NCI-H146 treated with DMSO at 0.1 percent for 48 hours (cell line): ENCODE results near the gene ALKBH6.
"Not testable (repeated sequence)": the region's sequence is repeated elsewhere in the genome, so short reads cannot be mapped to it uniquely, and the experiment has no call there.

Experiments
- DNase-seq: peaks from one replicate; lab custom pipeline; 2025; ENCODE audit not compliant: unreplicated experiment; lab: John Stamatoyannopoulos, UW

The ALKBH6 gene

DNA sequence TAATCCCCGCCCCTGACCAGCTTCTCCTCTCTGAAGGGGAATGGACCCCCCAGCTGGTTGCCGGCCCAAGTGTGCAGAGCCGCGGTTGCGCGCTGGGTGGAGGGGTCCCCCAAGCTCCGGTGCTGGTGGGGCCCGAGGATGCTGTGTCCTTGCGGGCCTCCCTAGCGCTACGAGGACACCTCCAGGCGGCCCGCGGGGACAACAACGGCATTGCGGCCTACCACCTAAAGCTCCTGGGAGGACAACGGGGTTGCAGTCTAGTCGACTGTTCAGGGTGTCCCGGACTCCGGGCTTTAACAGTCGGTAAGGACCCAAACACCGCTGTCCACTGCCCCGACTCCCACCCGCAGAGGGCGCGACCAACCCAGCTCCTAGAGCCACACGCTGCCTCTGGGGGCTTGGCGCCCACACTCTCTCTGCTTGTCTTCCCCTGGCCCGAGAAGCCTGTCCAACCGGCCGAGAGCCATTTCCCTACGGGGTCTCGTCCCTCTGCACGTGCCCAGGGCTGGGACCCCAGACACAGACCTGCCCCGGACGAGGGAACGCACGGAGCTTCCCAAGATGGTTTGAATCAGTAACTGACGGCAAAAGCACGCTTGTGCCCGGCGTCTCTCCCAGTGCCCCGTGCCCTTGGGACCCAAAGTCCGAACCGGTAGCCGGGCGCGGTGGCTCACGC, 20.0 kb downstream of the ALKBH6 start:
- no peak for DNase-seq

DNA sequence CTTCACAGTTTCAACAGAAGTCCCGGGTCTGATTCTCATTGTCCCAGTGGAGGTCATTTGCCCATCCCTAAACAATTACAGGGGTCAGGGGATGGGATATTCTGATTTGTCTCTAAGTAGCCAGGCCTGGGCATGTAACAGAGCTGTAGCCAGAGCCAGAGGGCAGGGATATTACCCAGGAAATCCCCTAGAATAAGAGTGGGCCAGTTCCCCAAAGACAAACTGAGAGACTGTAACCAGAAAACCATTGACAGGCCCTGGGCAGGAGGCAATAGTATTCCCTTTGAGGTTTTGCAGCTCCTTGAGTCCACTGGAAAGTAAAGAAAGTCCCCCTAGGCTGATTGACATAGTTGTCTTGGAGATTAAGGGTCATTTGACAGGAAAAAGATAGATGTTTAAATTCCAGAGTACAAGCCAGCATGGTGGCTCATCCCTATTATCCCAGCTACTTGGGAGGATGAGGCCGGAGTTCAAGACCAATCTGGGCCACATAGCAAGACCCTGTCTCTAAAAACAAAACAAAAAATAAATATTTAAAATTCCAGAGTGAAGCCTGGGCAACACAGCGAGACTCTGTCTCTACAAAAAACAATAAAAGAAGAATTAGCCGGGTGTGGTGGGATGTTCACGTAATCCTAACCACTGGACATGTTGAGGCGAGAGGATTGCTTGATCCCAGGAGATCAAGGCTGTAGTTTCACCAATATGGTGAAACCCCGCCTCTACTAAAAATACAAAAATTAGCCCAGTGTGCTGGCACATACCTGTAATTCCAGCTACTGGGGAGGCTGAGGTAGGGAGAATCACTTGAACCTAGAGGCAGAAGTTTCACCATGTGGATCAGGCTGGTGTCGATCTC, 20.9 kb downstream of the ALKBH6 start:
- no peak for DNase-seq

DNA sequence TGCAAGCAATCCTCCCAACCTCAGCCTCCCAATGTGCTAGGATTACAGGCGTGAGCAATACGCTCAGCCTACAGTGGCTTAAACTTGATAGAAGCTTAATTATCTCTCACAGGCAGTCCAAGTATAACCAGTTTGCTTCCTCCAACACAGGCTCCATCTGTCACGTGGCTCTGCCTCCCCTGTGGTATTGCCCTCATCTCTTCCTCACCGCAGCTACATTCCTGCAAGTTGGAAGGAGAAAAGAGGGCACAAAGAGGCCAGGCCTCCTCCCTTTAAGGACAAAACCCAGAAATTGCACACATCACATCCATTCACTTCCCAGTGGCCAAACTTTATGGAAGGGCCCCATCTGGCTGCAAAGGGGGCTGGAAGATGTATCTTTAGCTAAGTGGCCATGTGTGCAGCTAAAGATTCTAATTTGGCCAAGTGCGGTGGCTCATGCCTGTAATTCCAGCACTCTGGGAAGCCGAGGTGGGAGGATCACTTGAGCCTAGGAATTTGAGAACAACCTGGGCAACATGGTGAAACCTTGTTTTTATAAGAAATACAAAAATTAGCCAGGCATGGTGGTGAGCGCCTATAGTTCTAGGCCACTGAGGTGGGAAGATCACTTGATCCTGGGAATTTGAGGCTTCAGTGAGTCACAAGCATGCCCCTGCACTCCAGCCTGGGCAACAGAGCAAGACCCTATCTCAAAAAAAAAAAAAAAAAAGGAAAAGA, 22.1 kb downstream of the ALKBH6 start:
- no peak for DNase-seq

DNA sequence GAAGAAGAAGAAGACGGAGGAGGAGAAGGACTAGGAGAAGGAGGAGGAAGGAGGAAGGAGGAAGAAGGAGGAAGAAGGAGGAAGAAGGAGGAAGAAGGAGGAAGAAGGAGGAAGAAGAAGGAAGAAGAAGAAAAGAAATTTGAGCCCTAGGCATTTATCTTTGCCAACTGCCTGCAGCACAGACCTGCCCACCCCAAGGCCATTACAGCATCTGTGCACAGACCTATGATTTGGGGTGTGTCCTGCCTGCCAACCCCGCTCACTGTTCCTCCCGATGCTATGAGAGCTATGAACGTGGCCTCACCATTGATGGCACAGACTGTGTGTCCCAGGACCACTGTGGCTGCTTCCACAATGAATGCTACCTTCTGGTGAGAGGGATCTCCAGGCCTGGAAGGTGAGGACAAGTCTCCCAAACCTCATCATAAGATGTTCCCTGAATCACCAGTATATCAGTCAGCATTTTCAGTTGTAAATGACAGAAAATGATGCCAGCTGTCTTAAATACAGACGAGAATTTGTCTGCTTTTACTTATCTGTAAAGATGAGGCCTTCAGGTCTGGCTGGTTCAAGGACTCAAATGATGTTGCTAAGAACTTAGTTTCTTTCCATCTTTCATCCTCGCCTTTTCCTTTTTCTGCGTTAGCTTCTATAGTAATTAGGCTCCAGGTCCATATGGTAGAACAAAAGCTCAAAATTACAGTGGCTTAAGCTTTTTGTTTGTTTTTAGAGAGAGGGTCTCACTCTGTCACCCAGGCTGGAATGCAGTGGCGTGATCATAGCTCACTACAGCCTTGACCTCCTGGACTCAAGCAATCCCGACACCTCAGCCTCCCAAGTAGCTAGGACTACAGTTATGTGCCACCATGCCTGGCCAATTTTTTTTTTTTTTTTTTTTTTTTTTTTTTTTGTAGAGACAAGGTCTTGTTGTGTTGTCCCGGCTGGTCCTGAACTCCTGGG, 23.0 kb downstream of the ALKBH6 start:
- DNase-seq, result no peak

DNA sequence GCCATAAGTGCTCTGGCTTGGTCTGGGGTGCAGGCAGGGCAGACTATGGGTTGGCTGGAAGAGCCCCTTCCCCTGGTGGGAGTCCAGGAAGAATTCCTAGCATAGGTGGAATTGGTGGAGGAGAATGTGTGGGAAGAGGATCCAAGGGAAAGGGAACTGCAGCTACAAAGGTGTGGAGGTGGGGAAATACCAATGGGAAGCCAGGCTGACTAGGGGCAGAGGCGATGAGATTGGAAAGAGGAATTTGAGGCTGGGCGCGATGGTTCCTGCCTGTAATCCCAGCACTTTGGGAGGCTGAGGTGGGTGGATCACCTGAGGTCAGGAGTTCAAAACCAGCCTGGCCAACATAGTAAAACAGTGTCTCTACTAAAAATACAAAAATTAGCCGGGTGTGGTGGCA, 23.9 kb downstream of the ALKBH6 start:
- DNase-seq, result no peak

DNA sequence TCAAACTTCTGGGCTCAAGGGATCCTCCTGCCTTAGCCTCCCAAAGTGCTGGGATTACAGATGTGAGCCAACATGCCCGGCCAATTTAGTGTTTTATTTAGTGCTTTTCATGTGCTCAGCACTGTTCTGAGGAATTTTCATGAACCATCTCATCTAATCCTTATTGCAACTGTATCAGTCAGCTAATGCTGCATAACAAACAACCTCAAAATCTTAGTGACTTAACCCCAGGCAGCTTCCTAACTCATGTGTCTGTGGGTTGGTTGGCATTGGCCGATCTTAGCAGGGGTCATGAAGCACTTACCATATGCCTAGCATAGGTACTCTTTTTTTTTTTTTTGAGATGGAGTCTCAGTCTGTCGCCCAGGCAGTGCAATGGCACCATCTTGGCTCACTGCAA, 25.2 kb downstream of the ALKBH6 start:
- DNase-seq, result no peak

DNA sequence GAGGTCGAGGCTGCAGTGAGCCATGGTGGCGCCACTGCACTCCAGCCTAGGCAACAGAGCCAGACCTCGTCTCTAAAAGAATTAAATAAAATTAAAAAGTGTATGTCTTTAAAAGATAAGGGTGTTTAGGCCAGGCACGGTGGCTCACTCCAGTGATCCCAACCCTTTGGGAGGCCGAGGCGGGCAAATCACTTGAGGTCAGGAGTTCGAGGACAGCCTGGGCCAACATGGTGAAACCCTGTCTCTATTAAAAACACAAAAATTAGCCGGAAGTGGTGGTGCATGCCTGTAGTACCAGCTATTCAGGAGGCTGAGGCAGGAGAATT, 26.5 kb downstream of the ALKBH6 start:
- no peak for DNase-seq

DNA sequence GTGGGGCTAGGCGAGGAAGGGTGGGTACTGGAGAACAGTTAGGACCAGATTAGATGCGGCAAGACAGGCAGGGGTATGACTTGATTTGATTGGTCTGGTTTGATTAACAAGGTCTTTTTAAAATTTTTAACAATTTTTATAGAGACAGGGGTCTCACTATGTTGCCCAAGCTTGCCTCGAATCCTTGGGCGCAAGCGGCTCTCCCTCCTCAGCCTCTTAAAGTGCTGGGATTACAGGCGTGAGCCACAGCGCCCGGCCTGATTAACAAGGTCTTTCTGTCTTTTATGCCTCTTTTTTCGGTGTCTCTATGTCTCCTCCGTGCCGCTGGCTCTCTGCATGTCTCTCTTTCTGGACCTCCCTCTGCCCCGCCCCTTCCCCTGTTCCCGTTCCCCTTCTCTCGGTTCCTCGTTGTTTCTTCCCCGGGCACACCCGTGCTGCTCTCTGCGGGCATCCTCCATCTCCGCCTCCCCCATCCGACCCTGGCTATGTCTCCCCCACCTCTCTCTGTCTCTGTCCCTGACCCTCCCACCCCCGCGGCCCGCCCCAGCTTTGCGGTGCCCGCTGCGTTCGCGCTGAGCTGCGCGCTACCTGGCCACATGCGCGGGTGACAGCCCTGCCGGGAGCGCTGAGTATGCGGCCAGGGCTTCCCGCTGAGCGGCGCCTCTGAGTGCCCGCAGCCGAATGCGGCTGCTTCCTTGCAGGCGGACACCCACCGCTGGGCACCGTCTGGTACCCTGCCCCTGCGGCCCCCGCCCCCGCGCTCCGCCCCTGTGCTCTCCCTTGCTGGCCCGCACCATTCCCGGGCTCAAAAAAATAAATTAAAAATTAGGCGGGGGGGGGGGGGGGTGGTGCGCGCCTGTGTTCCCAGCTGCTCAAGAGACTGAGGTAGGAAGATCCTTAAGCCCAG, 27.1 kb downstream of the ALKBH6 start:
- DNase-seq, result peak; percentile 39

DNA sequence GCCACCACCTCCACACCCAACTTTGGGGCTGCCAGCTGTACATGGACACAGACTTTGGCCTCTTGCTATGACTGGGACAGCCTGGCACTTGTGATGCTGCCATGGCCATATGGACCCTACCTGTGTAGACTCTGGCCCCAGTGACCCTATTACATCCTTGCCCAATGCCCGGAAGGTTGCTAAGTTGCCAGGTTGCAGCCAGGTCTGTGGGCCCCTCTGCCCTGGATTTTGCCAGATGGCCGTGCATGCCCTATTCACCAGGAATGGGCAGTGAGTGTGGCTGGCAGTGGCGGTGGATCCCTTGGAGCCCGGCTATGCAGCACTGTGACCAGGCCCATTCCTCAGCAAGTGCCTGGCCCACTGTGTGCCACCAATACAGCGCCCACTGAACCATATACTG, 27.9 kb downstream of the ALKBH6 start:
- DNase-seq, result no peak

DNA sequence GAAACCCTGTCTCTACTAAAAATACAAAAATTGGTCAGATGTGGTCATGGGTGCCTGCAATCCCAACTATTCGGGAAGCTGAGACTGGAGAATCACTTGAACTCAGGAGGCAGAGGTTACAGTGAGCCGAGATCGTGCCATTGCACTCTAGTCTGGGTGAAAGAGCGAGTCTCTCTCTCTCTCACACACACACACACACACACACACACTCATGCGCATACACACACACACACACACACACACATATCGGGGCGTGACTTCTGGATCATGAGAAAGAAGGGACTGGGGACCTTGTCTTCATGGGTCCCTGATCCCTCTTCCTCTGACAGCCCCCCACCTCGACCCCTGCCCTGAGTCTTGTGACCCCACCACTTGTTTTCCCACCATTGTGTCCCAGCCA, 30.8 kb downstream of the ALKBH6 start:
- DNase-seq, result no peak

DNA sequence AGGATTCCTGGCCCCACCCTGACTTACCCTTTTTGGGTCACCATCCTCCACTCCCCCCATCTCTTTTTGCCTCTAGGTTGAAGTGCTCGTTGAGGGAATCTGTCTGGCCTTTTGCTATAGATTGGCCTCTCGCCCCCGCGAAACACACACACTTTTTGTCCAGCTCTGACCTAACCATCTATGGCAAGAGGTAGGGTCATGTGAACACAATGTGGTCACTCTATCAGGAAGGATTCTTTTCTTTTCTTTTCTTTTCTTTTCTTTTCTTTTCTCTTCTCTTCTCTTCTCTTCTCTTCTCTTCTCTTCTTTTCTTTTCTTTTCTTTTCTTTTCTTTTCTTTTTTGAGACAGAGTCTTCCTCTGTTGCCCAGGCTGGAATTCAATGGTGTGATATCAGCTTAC, 33.0 kb downstream of the ALKBH6 start:
- DNase-seq, result not testable (repeated sequence)

DNA sequence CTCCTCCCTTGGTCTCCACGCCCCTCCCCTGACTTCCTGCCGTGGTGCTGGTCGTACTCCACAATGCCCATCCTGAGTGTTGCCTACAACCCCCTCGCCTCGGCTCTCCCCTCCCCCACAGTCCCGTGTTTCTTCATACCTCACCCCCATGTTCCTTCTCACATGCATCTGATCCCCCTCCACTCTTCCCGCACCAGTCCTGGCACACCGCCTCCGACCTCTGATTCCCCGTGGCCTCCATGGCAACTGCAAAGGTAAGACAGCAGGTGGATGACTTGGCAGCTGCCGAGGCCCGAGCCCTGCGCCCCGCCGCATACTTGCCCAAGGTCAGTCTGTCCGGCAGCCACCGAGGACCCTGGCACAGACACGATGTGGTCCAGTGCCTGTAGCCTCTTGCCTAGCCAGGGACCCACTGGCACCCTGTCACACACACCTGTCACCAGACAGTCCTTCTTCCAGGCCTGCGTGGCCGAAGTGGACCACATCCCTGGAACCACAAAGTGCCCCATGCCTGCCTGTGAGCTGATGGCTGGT, 35.1 kb downstream of the ALKBH6 start:
- no peak for DNase-seq

DNA sequence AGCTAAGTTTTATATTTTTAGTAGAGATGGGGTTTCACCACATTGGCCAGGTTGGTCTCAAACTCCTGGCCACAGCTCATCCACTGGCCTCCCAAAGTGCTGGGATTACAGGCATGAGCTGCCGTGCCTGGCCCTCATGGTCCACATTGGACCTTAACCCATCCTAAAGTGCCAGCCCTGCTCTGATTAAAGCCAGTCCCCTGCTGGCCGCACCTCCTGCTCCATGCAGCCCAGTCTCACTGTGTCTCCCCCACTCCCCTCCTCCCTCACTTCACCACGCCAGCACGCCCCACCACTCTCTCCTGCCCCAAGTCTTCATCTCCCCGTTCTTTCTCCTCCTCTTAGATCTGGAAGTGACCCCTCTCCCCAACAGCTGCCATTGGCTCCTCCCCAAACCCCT, 35.7 kb downstream of the ALKBH6 start:
- no peak for DNase-seq

DNA sequence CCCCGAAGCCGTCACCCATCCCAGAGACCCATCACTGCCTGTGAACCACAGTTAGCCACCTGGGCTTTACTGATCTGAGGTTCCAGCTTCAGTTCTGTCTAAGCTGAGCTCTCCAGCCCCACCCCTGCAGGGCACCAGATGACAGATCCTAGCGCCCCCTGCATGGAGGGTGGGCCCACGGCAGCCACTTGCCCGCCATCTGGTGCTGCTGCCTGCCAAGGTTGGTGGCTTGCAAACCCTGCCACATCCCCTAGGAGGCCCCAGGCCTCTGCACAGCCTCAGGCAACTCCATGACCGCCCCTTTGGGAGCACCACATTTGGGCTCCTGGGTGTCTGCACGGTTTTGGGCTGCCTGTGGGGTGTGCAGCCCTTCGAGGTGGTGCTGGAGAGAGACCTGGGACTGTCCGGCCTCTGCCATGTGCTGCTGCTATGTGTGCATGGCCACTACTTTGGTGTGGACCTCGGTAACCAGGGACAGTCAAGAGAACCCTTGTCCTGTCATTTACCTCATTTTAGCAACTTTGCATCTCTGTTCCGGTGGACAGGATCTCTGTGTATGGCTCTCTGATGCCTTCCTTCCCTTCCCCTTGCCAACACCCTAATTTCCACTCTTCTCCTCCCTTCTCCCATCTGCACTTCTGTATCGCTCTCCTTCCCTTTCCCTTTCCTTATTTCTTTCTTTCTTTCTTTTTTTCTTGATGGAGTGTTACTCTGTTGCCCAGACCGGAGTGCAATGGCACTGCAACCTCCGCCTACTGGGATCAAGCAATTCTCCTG, 36.4 kb downstream of the ALKBH6 start:
- no peak for DNase-seq

DNA sequence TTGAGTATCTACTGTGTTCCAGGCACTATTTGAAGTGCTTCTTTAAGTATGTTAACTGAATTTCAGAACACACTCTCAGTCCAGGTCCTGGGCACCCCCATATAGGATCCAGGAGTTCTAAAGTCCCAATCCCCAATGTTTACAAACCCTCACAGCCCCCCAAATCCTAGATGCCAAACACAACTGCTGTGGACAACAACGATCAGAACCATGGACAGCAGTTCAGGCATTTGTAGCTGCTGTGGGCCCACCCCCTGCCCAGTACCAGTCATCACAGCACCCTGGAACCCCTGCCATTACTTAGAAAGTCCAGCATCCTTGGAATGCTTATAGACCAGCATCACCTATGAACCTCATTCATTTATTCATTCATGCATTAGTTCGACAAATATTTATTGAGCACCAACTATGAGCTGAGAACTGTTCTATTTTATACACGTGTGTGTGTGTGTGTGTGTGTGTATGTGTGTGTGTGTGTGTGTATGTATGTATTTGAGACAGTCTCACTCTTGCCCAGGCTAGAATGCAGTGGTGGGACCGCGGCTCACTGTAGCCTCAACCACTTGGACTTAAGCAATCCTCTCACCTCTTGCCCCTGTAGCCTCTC, 38.3 kb downstream of the ALKBH6 start:
- no peak for DNase-seq

DNA sequence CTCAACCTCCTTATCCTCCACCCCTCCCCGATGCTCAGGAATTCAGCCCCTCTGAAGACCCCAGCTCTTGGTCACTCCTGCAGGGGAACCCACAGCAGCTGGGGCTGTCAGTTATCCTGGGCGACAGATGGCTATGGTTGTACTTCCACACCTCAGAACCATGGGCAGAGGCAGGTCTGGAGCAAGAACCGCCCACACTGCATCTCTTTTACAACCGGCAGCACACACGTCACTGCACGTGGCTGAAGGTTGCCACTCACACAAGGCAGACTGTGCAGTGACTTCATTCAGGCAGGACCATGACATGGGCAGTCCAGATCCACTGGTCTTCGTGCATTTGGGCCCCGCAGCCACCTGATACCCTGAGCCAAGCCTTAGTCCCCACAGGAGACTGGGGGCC, 40.5 kb downstream of the ALKBH6 start:
- no peak for DNase-seq

DNA sequence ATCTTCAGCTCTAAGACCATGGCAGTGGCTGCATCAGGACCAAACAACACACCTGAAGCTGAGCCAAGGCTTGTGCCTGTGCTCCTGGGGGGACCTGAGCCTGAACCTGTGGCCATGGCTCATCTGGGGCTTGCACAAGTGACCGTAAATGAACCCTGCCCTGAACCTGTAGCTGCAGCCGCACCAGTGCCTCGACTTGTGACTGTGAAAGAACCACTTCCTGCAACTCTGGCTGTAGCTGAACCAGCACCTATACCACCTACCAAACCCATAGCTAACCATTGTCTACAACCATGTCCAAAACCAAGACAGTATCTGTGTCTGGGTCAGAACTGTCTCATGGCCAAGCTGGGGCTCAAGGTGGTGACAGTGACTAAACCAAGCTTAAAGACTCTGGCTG, 47.2 kb downstream of the ALKBH6 start:
- DNase-seq, result no peak

DNA sequence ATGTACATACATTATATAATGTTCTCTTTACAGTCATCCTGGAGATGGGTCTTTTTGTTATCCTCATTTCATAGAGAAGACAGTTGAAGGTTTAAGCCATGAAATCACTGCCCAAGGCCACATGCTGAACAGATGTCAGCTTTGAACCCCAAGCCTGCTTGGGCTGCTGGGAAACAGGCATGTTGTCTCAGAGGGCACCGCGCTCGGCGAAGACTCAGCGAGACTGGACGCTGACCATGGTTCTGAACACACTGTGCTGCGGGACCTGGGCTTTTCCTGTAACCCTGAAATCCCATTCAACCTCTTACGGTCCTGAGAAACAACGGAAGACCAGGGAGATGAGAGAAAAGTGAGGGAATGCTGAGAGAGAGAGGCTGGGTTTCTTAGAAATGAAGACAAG, 50.5 kb downstream of the ALKBH6 start:
- no peak for DNase-seq
